UCSD-AML1 (cell line): ENCODE results near the gene CADPS2.
A peak's percentile ranks its signal among the peaks of the same experiment; 100 is the strongest.

Source experiments
- DNase-seq: peaks from one replicate; lab custom pipeline; 2025; ENCODE audit not compliant: unreplicated experiment; lab: John Stamatoyannopoulos, UW

CADPS2 gene

GRCh38 chr7:122544463-122544862 lies 341.8 kb downstream of the CADPS2 start:
- peak; percentile 4 for DNase-seq

- no peak for DNase-seq
These were observed 342.4 kb downstream of the CADPS2 start for GRCh38 chr7:122543891-122544290.

GRCh38 chr7:122543166-122543565 lies 343.1 kb downstream of the CADPS2 start:
- DNase-seq: no peak

- no peak for DNase-seq
These were observed 351.2 kb downstream of the CADPS2 start for GRCh38 chr7:122535086-122535485.

GRCh38 chr7:122532406-122533269 lies 353.6 kb downstream of the CADPS2 start:
- DNase-seq: no peak

- no peak for DNase-seq
These were observed 357.3 kb downstream of the CADPS2 start for GRCh38 chr7:122528879-122529481.

- no peak for DNase-seq
These were observed 360.9 kb downstream of the CADPS2 start for GRCh38 chr7:122525355-122525754.

GRCh38 chr7:122521767-122522166 lies 364.5 kb downstream of the CADPS2 start:
- no peak for DNase-seq

GRCh38 chr7:122520971-122521555 lies 365.2 kb downstream of the CADPS2 start:
- DNase-seq: no peak

GRCh38 chr7:122518488-122518887 lies 367.8 kb downstream of the CADPS2 start:
- DNase-seq: no peak

GRCh38 chr7:122517576-122517975 lies 368.7 kb downstream of the CADPS2 start:
- no peak for DNase-seq

- no peak for DNase-seq
These were observed 370.9 kb downstream of the CADPS2 start for GRCh38 chr7:122515404-122515803.

GRCh38 chr7:122511268-122511667 lies 375.0 kb downstream of the CADPS2 start:
- DNase-seq: no peak

GRCh38 chr7:122507591-122507990 lies 378.7 kb downstream of the CADPS2 start:
- no peak for DNase-seq

GRCh38 chr7:122492007-122492406 lies 394.3 kb downstream of the CADPS2 start:
- no peak for DNase-seq

- DNase-seq: no peak
These were observed 398.0 kb downstream of the CADPS2 start for GRCh38 chr7:122488241-122488640.

- DNase-seq: no peak
These were observed 399.1 kb downstream of the CADPS2 start for GRCh38 chr7:122487131-122487530.

GRCh38 chr7:122485856-122486255 lies 400.4 kb downstream of the CADPS2 start:
- no peak for DNase-seq

- no peak for DNase-seq
These were observed 404.0 kb downstream of the CADPS2 start for GRCh38 chr7:122482212-122482611.

GRCh38 chr7:122470859-122471258 lies 415.4 kb downstream of the CADPS2 start:
- no peak for DNase-seq

GRCh38 chr7:122468945-122469344 lies 417.3 kb downstream of the CADPS2 start:
- no peak for DNase-seq
